ENCODE data around the gene SLCO4A1.

- TF ChIP-seq ZFP30 (CRISPR knock-in tag; IDR thresholded peaks at IDR 0.05), result no peak
- TF ChIP-seq GLIS3 (CRISPR knock-in tag; IDR thresholded peaks at IDR 0.05), result no peak
- TF ChIP-seq ESRRG (CRISPR knock-in tag; IDR thresholded peaks at IDR 0.05), result no peak
- TF ChIP-seq PATZ1 (CRISPR knock-in tag; IDR thresholded peaks at IDR 0.05; ENCODE audit: borderline replicate concordance), result no peak
- no peak for TF ChIP-seq CREB5 (CRISPR knock-in tag; IDR thresholded peaks at IDR 0.05; ENCODE audit: low read depth)
- no peak for TF ChIP-seq ARNTL (CRISPR knock-in tag; IDR thresholded peaks at IDR 0.05; ENCODE audit: borderline replicate concordance, low read depth)
Observed at GRCh38 chr20:62615750-62616251, 26.5 kb upstream of the SLCO4A1 start.
